ENCODE data around the gene ZNF83. TPM values are rescaled to one million over a fixed set of nuclear protein-coding genes. Genes with fewer than 3 reads are reported as not detected.
A peak's percentile ranks its signal among the peaks of the same experiment; 100 is the strongest.
"Not testable (repeated sequence)": the region's sequence is repeated elsewhere in the genome, so short reads cannot be mapped to it uniquely, and the experiment has no call there.

Gene ZNF83
- total and polyA plus RNA-seq, 5 donors from 2014 or later = 8.3 to 63.7 (median 13.5) TPM

- ATAC-seq (ENCODE audit: low read depth in 2 of 2) = no peak
- Mint-ChIP-seq H3K4me1 (peaks cover 8 to 34% (median 15%) of the 10 kb centered on the region in 4 donors), H3K9me3 (peaks cover 0 to 31% (median 11%) of the 10 kb centered on the region in 7 donors), H3K36me3 (peaks cover 32% of the 10 kb centered on the region), H3K27me3 (no peaks in the 10 kb centered on the region), H3K4me3 (peak overlapping the region in 1 of 4 donors; percentile 47), H3K27ac (no peak overlapping the region)
- Histone ChIP-seq H3K4me3 (ENCODE audit: low read depth, low read length) (no peak overlapping the region), H3K4me1 (ENCODE audit: control insufficient read depth, insufficient read depth, low read length, poor library complexity, severe bottlenecking) (peaks cover 15% of the 10 kb centered on the region), H3K9me3 (ENCODE audit: control insufficient read depth in 2 of 2, low read length in 2 of 2) (peaks cover 18 to 38% of the 10 kb centered on the region in 2 experiments), H3K27me3 (ENCODE audit: control insufficient read depth, insufficient read depth, low read length) (no peaks in the 10 kb centered on the region), H3K36me3 (ENCODE audit: control insufficient read depth, insufficient read depth, low read length) (no peaks in the 10 kb centered on the region), H3K27ac (ENCODE audit: insufficient read depth, low read length, poor library complexity, severe bottlenecking) (no peak overlapping the region)
- DNase-seq = no peak
These were observed 38.9 kb downstream of the ZNF83 start for GRCh38 chr19:52599241-52599640.

- H3K36me3 ChIP-seq (ENCODE audit: control insufficient read depth, insufficient read depth, low read length); H3K4me1 ChIP-seq (ENCODE audit: control insufficient read depth, insufficient read depth, low read length, poor library complexity, severe bottlenecking); DNase-seq; H3K27me3 Mint-ChIP-seq; ATAC-seq (ENCODE audit: low read depth in 2 of 2); H3K4me1 Mint-ChIP-seq; H3K4me3 Mint-ChIP-seq; H3K27me3 ChIP-seq (ENCODE audit: control insufficient read depth, insufficient read depth, low read length); H3K27ac Mint-ChIP-seq; H3K4me3 ChIP-seq (ENCODE audit: low read depth, low read length); H3K27ac ChIP-seq (ENCODE audit: insufficient read depth, low read length, poor library complexity, severe bottlenecking): not testable (repeated sequence)
- Mint-ChIP-seq H3K36me3 (peaks cover 45% of the 10 kb centered on the region), H3K9me3 (peaks cover 0 to 46% (median 19%) of the 10 kb centered on the region in 7 donors)
- peaks cover 29 to 38% of the 10 kb centered on the region in 2 experiments for H3K9me3 ChIP-seq (ENCODE audit: control insufficient read depth in 2 of 2, low read length in 2 of 2)
These were observed 44.7 kb downstream of the ZNF83 start for GRCh38 chr19:52593441-52593840.

GRCh38 chr19:52592301-52592700 is 45.9 kb downstream of the ZNF83 start:
- H3K9me3 Mint-ChIP-seq = peaks cover 0 to 48% (median 18%) of the 10 kb centered on the region in 7 donors

DNA sequence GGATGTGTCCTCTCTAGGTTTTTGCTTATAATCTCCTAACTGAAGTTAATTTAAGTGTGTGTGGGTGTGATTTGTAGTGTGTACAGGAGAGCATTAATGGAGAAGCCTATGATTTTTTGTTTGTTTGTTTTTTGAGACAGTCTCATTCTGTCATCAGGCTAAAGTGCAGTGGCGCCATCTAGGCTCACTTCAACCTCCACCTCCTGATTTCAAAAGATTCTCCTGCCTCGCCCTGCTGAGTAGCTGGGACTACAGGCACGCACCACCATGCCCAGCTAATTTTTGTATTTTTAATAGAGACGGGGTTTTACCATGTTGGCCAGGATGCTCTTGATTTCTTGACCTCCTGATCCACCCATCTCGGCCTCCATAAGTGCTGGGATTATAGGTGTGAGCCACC is 47.4 kb downstream of the ZNF83 start:
- Histone ChIP-seq H3K4me1 (ENCODE audit: control insufficient read depth, insufficient read depth, low read length, poor library complexity, severe bottlenecking) (no peaks in the 10 kb centered on the region), H3K9me3 (ENCODE audit: control insufficient read depth in 2 of 2, low read length in 2 of 2) (peaks cover 18 to 42% of the 10 kb centered on the region in 2 experiments), H3K27ac (ENCODE audit: insufficient read depth, low read length, poor library complexity, severe bottlenecking) (no peak overlapping the region), H3K27me3 (ENCODE audit: control insufficient read depth, insufficient read depth, low read length) (no peaks in the 10 kb centered on the region), H3K36me3 (ENCODE audit: control insufficient read depth, insufficient read depth, low read length) (peaks cover 5% of the 10 kb centered on the region), H3K4me3 (ENCODE audit: low read depth, low read length) (no peak overlapping the region)
- Mint-ChIP-seq H3K36me3 (peaks cover 39% of the 10 kb centered on the region), H3K9me3 (peaks cover 0 to 45% (median 13%) of the 10 kb centered on the region in 7 donors), H3K27ac (no peak overlapping the region), H3K27me3 (no peaks in the 10 kb centered on the region), H3K4me1 (no peaks in the 10 kb centered on the region), H3K4me3 (no peak overlapping the region)
- ATAC-seq (ENCODE audit: low read depth in 2 of 2) (no peak), DNase-seq (no peak)

More at GRCh38 chr19:52592301-52592700, 45.9 kb downstream of the ZNF83 start:
- peaks cover 28 to 42% of the 10 kb centered on the region in 2 experiments for H3K9me3 ChIP-seq (ENCODE audit: control insufficient read depth in 2 of 2, low read length in 2 of 2)
- no peak overlapping the region for H3K4me3 Mint-ChIP-seq
- H3K27ac Mint-ChIP-seq = no peak overlapping the region
- H3K36me3 Mint-ChIP-seq = peaks cover 53% of the 10 kb centered on the region
- DNase-seq = no peak
- H3K4me1 ChIP-seq (ENCODE audit: control insufficient read depth, insufficient read depth, low read length, poor library complexity, severe bottlenecking) = no peaks in the 10 kb centered on the region
- H3K36me3 ChIP-seq (ENCODE audit: control insufficient read depth, insufficient read depth, low read length) = peaks cover 5% of the 10 kb centered on the region
- no peak for ATAC-seq (ENCODE audit: low read depth in 2 of 2)
- no peaks in the 10 kb centered on the region for H3K27me3 ChIP-seq (ENCODE audit: control insufficient read depth, insufficient read depth, low read length)
- no peak overlapping the region for H3K4me3 ChIP-seq (ENCODE audit: low read depth, low read length)
- H3K27ac ChIP-seq (ENCODE audit: insufficient read depth, low read length, poor library complexity, severe bottlenecking) = no peak overlapping the region
- H3K27me3 Mint-ChIP-seq = no peaks in the 10 kb centered on the region
- no peaks in the 10 kb centered on the region for H3K4me1 Mint-ChIP-seq

DNA sequence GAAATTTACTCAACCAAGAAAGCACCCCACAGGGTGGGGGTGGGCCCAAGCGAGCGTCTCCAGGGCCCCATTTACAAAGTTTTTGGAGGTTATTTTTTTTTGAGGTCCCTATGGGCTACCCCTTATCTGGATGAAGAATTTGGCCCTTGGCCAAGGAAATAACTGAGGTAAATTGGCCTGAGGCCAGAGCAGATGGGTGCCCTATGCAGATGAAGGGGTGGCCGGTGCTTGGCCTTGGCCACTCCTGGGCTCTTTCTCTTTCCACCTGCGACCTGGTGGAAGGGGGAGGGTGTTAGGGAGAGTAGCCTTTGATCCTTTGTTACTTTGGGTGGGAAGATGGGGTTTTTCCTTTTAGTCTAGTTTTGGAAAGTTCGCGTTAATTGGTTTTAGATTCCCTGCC is 52.6 kb downstream of the ZNF83 start:
- peaks cover 28% of the 10 kb centered on the region for H3K36me3 ChIP-seq (ENCODE audit: control insufficient read depth, insufficient read depth, low read length)
- peaks cover 45 to 86% of the 10 kb centered on the region in 2 experiments for H3K9me3 ChIP-seq (ENCODE audit: control insufficient read depth in 2 of 2, low read length in 2 of 2)

DNA sequence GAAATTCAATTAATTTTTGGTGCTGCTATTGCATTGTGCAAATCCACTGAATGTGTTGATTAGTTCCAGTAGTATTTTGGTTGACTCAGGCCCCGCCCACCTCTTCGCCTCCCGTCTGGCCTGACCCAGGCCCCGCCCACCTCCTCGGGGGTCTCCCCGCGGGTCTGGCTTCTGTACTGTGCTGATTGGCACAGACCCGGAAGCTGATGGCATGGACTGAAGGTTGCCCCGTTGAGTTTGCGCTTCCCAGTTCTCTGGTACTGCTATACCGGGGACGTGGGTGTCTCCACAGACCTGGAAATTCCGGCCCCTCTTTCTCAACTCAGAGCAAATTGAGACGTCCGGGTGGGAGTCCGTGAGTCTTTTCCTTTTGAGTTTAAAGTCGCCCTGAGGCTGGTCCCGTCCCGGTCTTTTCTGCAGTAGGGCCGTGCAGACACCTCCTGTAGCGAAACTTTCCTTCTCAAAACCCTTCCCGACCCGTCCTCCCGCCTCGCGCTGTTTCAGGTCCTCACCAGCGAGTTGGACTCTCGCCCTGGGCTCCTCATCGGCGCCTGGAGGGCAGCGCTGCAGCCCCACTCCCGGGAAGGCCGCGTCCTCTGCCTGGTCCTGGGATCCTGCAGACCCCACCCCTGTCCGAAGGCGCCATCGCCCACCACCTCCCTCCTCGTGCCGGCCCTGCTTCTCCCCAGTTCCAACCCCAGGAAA is 53.3 kb downstream of the ZNF83 start:
- H3K27me3 Mint-ChIP-seq = no peaks in the 10 kb centered on the region
- H3K9me3 ChIP-seq (ENCODE audit: control insufficient read depth in 2 of 2, low read length in 2 of 2) = peaks cover 48 to 90% of the 10 kb centered on the region in 2 experiments
- DNase-seq = no peak
- H3K4me1 Mint-ChIP-seq = no peaks in the 10 kb centered on the region
- no peak for ATAC-seq (ENCODE audit: low read depth in 2 of 2)
- H3K36me3 ChIP-seq (ENCODE audit: control insufficient read depth, insufficient read depth, low read length) = peaks cover 35% of the 10 kb centered on the region
- no peak overlapping the region for H3K4me3 Mint-ChIP-seq
- H3K9me3 Mint-ChIP-seq = peaks cover 0 to 62% (median 21%) of the 10 kb centered on the region in 7 donors
- peaks cover 46% of the 10 kb centered on the region for H3K36me3 Mint-ChIP-seq
- H3K27ac ChIP-seq (ENCODE audit: insufficient read depth, low read length, poor library complexity, severe bottlenecking) = no peak overlapping the region
- no peak overlapping the region for H3K4me3 ChIP-seq (ENCODE audit: low read depth, low read length)
- H3K4me1 ChIP-seq (ENCODE audit: control insufficient read depth, insufficient read depth, low read length, poor library complexity, severe bottlenecking) = no peaks in the 10 kb centered on the region
- H3K27me3 ChIP-seq (ENCODE audit: control insufficient read depth, insufficient read depth, low read length) = no peaks in the 10 kb centered on the region
- no peak overlapping the region for H3K27ac Mint-ChIP-seq

More for the DNA sequence above, 52.6 kb downstream of the ZNF83 start:
- Mint-ChIP-seq H3K9me3 (peaks cover 0 to 66% (median 22%) of the 10 kb centered on the region in 7 donors), H3K4me3 (no peak overlapping the region), H3K27me3 (no peaks in the 10 kb centered on the region), H3K27ac (no peak overlapping the region), H3K4me1 (no peaks in the 10 kb centered on the region), H3K36me3 (peaks cover 49% of the 10 kb centered on the region)
- no peak for ATAC-seq (ENCODE audit: low read depth in 2 of 2)
- Histone ChIP-seq H3K27me3 (ENCODE audit: control insufficient read depth, insufficient read depth, low read length) (no peaks in the 10 kb centered on the region), H3K4me1 (ENCODE audit: control insufficient read depth, insufficient read depth, low read length, poor library complexity, severe bottlenecking) (no peaks in the 10 kb centered on the region), H3K4me3 (ENCODE audit: low read depth, low read length) (no peak overlapping the region), H3K27ac (ENCODE audit: insufficient read depth, low read length, poor library complexity, severe bottlenecking) (no peak overlapping the region)
- no peak for DNase-seq

DNA sequence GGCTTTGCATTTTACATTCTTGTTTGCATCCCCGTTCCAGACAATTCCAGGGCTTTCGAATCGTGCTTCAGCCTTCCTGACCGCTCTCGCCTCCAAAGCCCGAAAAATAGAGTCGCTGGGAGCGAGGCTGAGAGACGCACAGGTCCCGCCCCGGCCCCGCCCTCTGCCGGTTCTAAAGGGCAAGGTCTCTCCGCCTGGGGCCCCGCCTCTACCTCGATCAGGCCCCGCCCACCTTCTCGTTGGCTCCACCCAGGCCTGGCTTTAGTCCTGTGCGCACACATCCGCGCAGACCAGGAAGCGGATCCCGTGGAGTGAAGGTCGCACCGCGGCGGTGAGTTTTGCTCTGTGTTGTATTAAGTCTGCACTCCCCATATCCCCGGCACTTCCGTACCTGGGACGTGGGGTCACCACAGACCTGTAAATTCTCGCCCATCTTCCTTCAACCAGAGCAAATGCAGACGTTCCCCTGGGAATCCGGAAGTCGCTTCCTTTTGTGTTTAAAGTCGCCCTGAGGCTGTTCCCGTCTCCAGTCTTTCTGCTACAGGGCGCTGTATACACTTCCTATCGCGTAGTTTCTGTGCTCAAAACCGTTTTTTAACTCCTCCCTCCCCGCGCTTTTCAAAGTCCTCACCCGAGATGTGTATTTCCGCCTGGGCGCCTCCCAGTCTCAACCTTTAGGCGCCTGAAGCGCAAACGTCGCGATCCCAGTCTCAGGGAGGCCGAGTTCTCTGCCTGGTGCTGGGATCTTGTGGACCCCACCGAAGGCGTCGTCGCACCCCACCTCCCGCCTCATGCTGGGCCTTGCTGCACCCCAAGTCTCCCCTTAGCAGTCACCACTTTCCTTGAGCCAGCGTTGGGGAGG is 67.9 kb downstream of the ZNF83 start, which contains the start of gene ZNF701:
Gene ZNF701 (plus strand): TSS at position 288 of the 862 bp plus-strand sequence. CDS start 3,861 bp downstream, outside the sequence.
- Mint-ChIP-seq H3K4me3 (peak within 1 kb of the TSS; percentile 92 to 96 (median 95)), H3K9me3 (peaks cover 5 to 49% (median 24%) of the 10 kb centered on the region in 7 donors), H3K4me1 (peaks cover 0 to 46% (median 19%) of the 10 kb centered on the region in 4 donors), H3K27me3 (no peaks in the 10 kb centered on the region), H3K27ac (peak within 1 kb of the TSS; percentile 95 to 99 (median 96)), H3K36me3 (peaks cover 46% of the 10 kb centered on the region)
- Histone ChIP-seq H3K4me1 (ENCODE audit: control insufficient read depth, insufficient read depth, low read length, poor library complexity, severe bottlenecking) (peaks cover 13% of the 10 kb centered on the region), H3K27ac (ENCODE audit: insufficient read depth, low read length, poor library complexity, severe bottlenecking) (peak within 1 kb of the TSS; percentile 70), H3K4me3 (ENCODE audit: low read depth, low read length) (peak within 1 kb of the TSS; percentile 97), H3K27me3 (ENCODE audit: control insufficient read depth, insufficient read depth, low read length) (no peaks in the 10 kb centered on the region), H3K9me3 (ENCODE audit: control insufficient read depth in 2 of 2, low read length in 2 of 2) (peaks cover 20 to 66% of the 10 kb centered on the region in 2 experiments), H3K36me3 (ENCODE audit: control insufficient read depth, insufficient read depth, low read length) (peaks cover 32% of the 10 kb centered on the region)
- ATAC-seq (ENCODE audit: low read depth in 2 of 2) (peak; percentile 97 to 98), DNase-seq (peak; percentile 83 to 94 (median 92))

Data from CD4-positive, CD25-positive, alpha-beta regulatory T cell (primary cell).